LNCaP clone FGC (cell line): ENCODE results near the gene DNAAF9.

Experiments
- DNase-seq: peaks from one replicate; pipeline ENCODE4 v3.0.0-alpha.2; 2011; ENCODE audit warnings: low read depth
- H3K4me3 ChIP-seq: 2 replicates; pipeline ENCODE4 v1.5.1; 2011; ENCODE audit warnings: mild to moderate bottlenecking, low read depth, low read length, control low read depth
- CTCF ChIP-seq: IDR thresholded peaks from 2 replicates; pipeline ENCODE4 v1.5.1; 2012; ENCODE audit warnings: mild to moderate bottlenecking; ENCODE audit not compliant: control insufficient read depth, insufficient read depth; ENCODE audit errors: extremely low read depth

DNAAF9 gene

GRCh38 chr20:3378138-3378537, 29.3 kb downstream of the DNAAF9 start:
- no peak for DNase-seq
- H3K4me3 ChIP-seq, result no peak overlapping the region
- TF ChIP-seq CTCF, result no peak

DNA sequence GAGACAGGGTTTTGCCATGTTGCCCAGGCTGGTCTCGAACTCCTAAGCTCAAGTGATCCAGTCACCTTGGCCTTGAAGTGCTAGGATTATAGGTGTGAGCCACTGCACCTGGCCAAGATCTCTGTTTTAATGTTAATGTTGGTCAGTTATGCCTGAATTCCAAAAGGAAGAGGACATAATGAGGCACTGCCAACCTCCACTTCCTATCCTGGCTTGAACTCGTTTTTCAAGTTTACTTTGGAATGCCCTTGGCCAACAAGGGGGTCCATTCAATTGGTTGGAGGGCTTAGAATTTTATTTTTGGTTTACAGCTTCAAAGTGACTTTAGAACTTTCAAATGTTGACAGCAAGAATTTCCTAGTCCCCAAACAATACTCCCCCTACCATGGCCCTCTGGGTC, 29.8 kb downstream of the DNAAF9 start:
- H3K4me3 ChIP-seq, result no peak overlapping the region
- TF ChIP-seq CTCF, result no peak
- DNase-seq, result no peak

GRCh38 chr20:3374296-3374695, 33.2 kb downstream of the DNAAF9 start:
- no peak for TF ChIP-seq CTCF
- DNase-seq, result no peak
- H3K4me3 ChIP-seq, result no peak overlapping the region

- no peak for TF ChIP-seq CTCF
- DNase-seq, result no peak
- no peak overlapping the region for H3K4me3 ChIP-seq
These were observed 35.7 kb downstream of the DNAAF9 start for GRCh38 chr20:3371754-3372153.

- H3K4me3 ChIP-seq, result no peak overlapping the region
- no peak for TF ChIP-seq CTCF
- DNase-seq, result no peak
These were observed 40.4 kb downstream of the DNAAF9 start for GRCh38 chr20:3367089-3367488.

GRCh38 chr20:3364323-3365013, 43.0 kb downstream of the DNAAF9 start:
- DNase-seq, result no peak

More at GRCh38 chr20:3364323-3365013, 43.0 kb downstream of the DNAAF9 start:
- no peak overlapping the region for H3K4me3 ChIP-seq
- no peak for TF ChIP-seq CTCF
